ENCODE data around the gene MPI.

DNA sequence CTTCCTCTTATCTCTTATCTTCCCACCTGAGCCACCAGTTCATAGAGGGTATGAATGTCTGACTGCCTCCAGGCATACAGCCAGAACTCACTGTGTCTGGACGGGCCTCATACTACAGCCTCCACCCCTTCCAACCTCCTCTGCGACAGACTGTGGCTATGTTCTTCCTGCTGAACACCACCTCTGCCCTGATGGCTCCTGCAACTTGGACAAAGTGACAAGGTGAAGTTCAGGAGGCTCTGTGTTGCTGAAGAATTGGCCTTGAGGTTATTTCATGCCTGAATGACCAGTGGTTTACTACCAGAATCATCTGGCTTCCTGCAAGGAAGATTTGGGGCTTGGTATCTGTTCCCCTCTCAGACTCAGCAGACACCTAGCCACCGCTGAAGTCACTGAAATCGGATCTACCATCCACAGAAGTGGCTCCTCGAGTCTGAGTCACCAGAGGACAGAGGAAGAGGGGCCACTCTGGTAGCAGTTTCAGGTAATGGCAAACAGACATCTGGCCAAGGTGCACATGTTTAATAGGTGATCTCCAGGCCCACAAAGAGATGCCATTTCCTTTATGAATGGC is 32.7 kb upstream of the MPI start:
- TF ChIP-seq, protein P1, sequence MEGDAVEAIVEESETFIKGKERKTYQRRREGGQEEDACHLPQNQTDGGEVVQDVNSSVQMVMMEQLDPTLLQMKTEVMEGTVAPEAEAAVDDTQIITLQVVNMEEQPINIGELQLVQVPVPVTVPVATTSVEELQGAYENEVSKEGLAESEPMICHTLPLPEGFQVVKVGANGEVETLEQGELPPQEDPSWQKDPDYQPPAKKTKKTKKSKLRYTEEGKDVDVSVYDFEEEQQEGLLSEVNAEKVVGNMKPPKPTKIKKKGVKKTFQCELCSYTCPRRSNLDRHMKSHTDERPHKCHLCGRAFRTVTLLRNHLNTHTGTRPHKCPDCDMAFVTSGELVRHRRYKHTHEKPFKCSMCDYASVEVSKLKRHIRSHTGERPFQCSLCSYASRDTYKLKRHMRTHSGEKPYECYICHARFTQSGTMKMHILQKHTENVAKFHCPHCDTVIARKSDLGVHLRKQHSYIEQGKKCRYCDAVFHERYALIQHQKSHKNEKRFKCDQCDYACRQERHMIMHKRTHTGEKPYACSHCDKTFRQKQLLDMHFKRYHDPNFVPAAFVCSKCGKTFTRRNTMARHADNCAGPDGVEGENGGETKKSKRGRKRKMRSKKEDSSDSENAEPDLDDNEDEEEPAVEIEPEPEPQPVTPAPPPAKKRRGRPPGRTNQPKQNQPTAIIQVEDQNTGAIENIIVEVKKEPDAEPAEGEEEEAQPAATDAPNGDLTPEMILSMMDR (IDR thresholded peaks at IDR 0.05), result no peak
- TF ChIP-seq POLR2A (IDR thresholded peaks at IDR 0.05), result no peak
